Measurements from ENCODE around the gene RAB10.

GRCh38 chr2:26081556-26081955 is 47.7 kb downstream of the RAB10 start:
- no peak for TF ChIP-seq CTCF (conservative IDR thresholded peaks at IDR 0.05; ENCODE audit: low read depth, low read length)
- TF ChIP-seq EZH2 (IDR thresholded peaks at IDR 0.05; ENCODE audit: borderline replicate concordance, low read depth, low read length, poor library complexity, severe bottlenecking), result no peak
